H1 (cell line): ENCODE results near the gene SUCLG2. TPM values are rescaled to one million over a fixed set of nuclear protein-coding genes. Genes with fewer than 3 reads are reported as not detected.

Experiments
- CTCF ChIA-PET: fragments of 300-600 bp; sonication (Branson Sonifier 250); formaldehyde crosslinking; loops from one replicate; lab custom pipeline; 2021; ENCODE audit not compliant: partially characterized antibody; lab: Charles Lee
- POLR2A ChIA-PET: fragments of 300-600 bp; sonication (Branson Sonifier 250); formaldehyde crosslinking; loops from one replicate; lab custom pipeline; 2021; ENCODE audit warnings: inconsistent platforms; ENCODE audit not compliant: partially characterized antibody; lab: Charles Lee
- DNase-seq, 2 experiments: peaks; one replicate each; pipeline versions ENCODE4 v3.0.0 to v3.0.0-alpha.2; 2010 to 2022; ENCODE audit warnings: low spot score in 2 of 2, low read depth in 1 of 2, mixed read lengths in 1 of 2
- FAIRE-seq: peaks from 2 replicates; lab custom pipeline; 2011; peaks lifted over from hg19 to GRCh38; lab: Jason Lieb, UNC
- H2AFZ ChIP-seq: 2 replicates; pipeline ENCODE4 v1.8.1; 2012; ENCODE audit warnings: low read length, inconsistent platforms
- H2AK5ac ChIP-seq: 2 replicates; pipeline ENCODE4 v1.6.1; 2013; ENCODE audit warnings: low read depth, low read length
- H2BK120ac ChIP-seq: replicated peaks from 2 replicates; pipeline ENCODE3; 2013; ENCODE audit warnings: low read depth, low read length, inconsistent platforms
- H2BK12ac ChIP-seq: 2 replicates; pipeline ENCODE4 v1.6.1; 2013; ENCODE audit warnings: low read depth, low read length
- H2BK15ac ChIP-seq: 2 replicates; pipeline ENCODE4 v1.6.1; 2013; ENCODE audit warnings: low read length
- H2BK20ac ChIP-seq: 2 replicates; pipeline ENCODE4 v1.6.1; 2013; ENCODE audit warnings: low read length
- H2BK5ac ChIP-seq: 2 replicates; pipeline ENCODE4 v1.6.1; 2013; ENCODE audit warnings: low read depth, low read length
- H3K14ac ChIP-seq: 2 replicates; pipeline ENCODE4 v1.6.1; 2013; ENCODE audit warnings: inconsistent platforms; ENCODE audit not compliant: insufficient read length
- H3K18ac ChIP-seq: 2 replicates; pipeline ENCODE4 v1.6.1; 2013; ENCODE audit warnings: low read length; ENCODE audit errors: extremely low read depth
- H3K23ac ChIP-seq: 2 replicates; pipeline ENCODE4 v1.6.1; 2013; ENCODE audit warnings: inconsistent platforms; ENCODE audit not compliant: insufficient read length
- H3K23me2 ChIP-seq: 2 replicates; pipeline ENCODE4 v1.6.1; 2013; ENCODE audit warnings: low read depth, low read length
- H3K27ac ChIP-seq: 2 replicates; pipeline ENCODE4 v1.6.1; 2011; ENCODE audit warnings: low read depth, low read length, inconsistent platforms
- H3K27me3 ChIP-seq, 4 experiments: replicated peaks in 1 of 4; 1 replicate in 1 of 4; 2 replicates in 3 of 4; pipeline versions ENCODE4 v1.6.1 to v1.8.1; 2011 to 2013; ENCODE audit warnings: low read length in 3 of 4, mild to moderate bottlenecking in 3 of 4, inconsistent platforms in 2 of 4, mixed read lengths in 2 of 4, moderate library complexity in 1 of 4; ENCODE audit not compliant: control insufficient read depth in 3 of 4, insufficient read depth in 3 of 4; ENCODE audit errors: extremely low read depth in 1 of 4
- H3K36me3 ChIP-seq, 4 experiments: 2 replicates each; pipeline versions ENCODE4 v1.6.1 to v1.8.1; 2011 to 2013; ENCODE audit warnings: mild to moderate bottlenecking in 4 of 4, low read length in 3 of 4, moderate library complexity in 2 of 4, control low read depth in 1 of 4, inconsistent platforms in 1 of 4; ENCODE audit not compliant: insufficient read depth in 4 of 4, control insufficient read depth in 2 of 4
- H3K4ac ChIP-seq: replicated peaks from 2 replicates; pipeline ENCODE3; 2013; ENCODE audit warnings: low read length, low read depth, mixed read lengths, inconsistent platforms; ENCODE audit not compliant: insufficient read length
- H3K4me1 ChIP-seq, 4 experiments: replicated peaks in 1 of 4; 1 replicate in 1 of 4; 2 replicates in 3 of 4; pipeline versions ENCODE4 v1.6.1 to v1.8.1; 2011 to 2013; ENCODE audit warnings: low read length in 3 of 4, inconsistent platforms in 2 of 4, mixed read lengths in 1 of 4; ENCODE audit not compliant: insufficient read depth in 4 of 4, control insufficient read depth in 3 of 4
- H3K4me2 ChIP-seq, 2 experiments: 2 replicates each; pipeline versions ENCODE4 v1.6.1 to v1.8.1; 2011 to 2013; ENCODE audit warnings: low read depth in 2 of 2, low read length in 2 of 2, control low read depth in 1 of 2, inconsistent platforms in 1 of 2, mild to moderate bottlenecking in 1 of 2; ENCODE audit not compliant: insufficient read depth in 1 of 2
- H3K4me3 ChIP-seq, 4 experiments: fragments of 200-600, 300-600 bp in 1 of 4; sonication (generic), shearing (Covaris generic), sonication (Bioruptor Twin) in 1 of 4; 2 replicates each; pipeline versions ENCODE4 v1.5.1 to v1.8.1; 2011 to 2016; ENCODE audit warnings: low read length in 4 of 4, low read depth in 3 of 4, control low read depth in 2 of 4, inconsistent platforms in 2 of 4, mild to moderate bottlenecking in 2 of 4, mixed read lengths in 1 of 4, moderate library complexity in 1 of 4; ENCODE audit not compliant: insufficient read depth in 2 of 4; ENCODE audit errors: extremely low read depth in 1 of 4
- H3K56ac ChIP-seq: replicated peaks from 2 replicates; pipeline ENCODE3; 2013; ENCODE audit warnings: low read depth, mild to moderate bottlenecking, mixed read lengths, low read length, inconsistent platforms; ENCODE audit not compliant: insufficient read length
- H3K79me1 ChIP-seq: 2 replicates; pipeline ENCODE4 v1.6.1; 2013; ENCODE audit warnings: low read depth, low read length, control low read depth
- H3K79me2 ChIP-seq, 2 experiments: 2 replicates each; pipeline versions ENCODE4 v1.6.1 to v1.8.1; 2012 to 2013; ENCODE audit warnings: low read length in 2 of 2, mild to moderate bottlenecking in 2 of 2, inconsistent platforms in 1 of 2; ENCODE audit not compliant: insufficient read depth in 2 of 2, control insufficient read depth in 1 of 2
- H3K9ac ChIP-seq, 4 experiments: replicated peaks in 1 of 4; 1 replicate in 1 of 4; 2 replicates in 3 of 4; pipeline versions ENCODE4 v1.6.1 to v1.8.1; 2011 to 2013; ENCODE audit warnings: low read depth in 3 of 4, low read length in 3 of 4, control low read depth in 2 of 4, mild to moderate bottlenecking in 2 of 4, moderate library complexity in 2 of 4, inconsistent platforms in 1 of 4; ENCODE audit errors: extremely low read depth in 1 of 4
- H3K9me3 ChIP-seq, 2 experiments: 2 replicates each; pipeline versions ENCODE4 v1.6.1 to v1.8.1; 2012 to 2013; ENCODE audit warnings: mild to moderate bottlenecking in 2 of 2, moderate library complexity in 2 of 2, control low read depth in 1 of 2, inconsistent platforms in 1 of 2, low read depth in 1 of 2, low read length in 1 of 2, mixed read lengths in 1 of 2; ENCODE audit not compliant: insufficient read depth in 2 of 2
- H4K20me1 ChIP-seq, 2 experiments: replicated peaks in 1 of 2; 2 replicates each; pipeline versions ENCODE3 to v1.8.1; 2011 to 2013; ENCODE audit warnings: inconsistent platforms in 2 of 2, low read length in 2 of 2, mild to moderate bottlenecking in 1 of 2; ENCODE audit not compliant: insufficient read depth in 2 of 2, control insufficient read depth in 1 of 2
- H4K5ac ChIP-seq: 2 replicates; pipeline ENCODE4 v1.6.1; 2013; ENCODE audit warnings: low read length, low read depth, mixed read lengths, inconsistent platforms; ENCODE audit not compliant: insufficient read length
- H4K8ac ChIP-seq: 2 replicates; pipeline ENCODE4 v1.8.0; 2013; ENCODE audit warnings: mild to moderate bottlenecking, moderate library complexity, low read length, inconsistent platforms; ENCODE audit not compliant: insufficient read depth; ENCODE audit errors: extremely low read depth
- H4K91ac ChIP-seq: replicated peaks from 2 replicates; pipeline ENCODE3; 2013; ENCODE audit warnings: low read length, mixed read lengths, inconsistent platforms; ENCODE audit not compliant: insufficient read length
- BRCA1 ChIP-seq: IDR thresholded peaks from 2 replicates; pipeline ENCODE4 v1.6.1; 2012; ENCODE audit warnings: low read depth, low read length, improper control_type of control experiment
- EZH2 ChIP-seq: fragments of 200-600 bp; sonication (generic); IDR thresholded peaks from 2 replicates; pipeline ENCODE4 v1.7.1; 2012; ENCODE audit warnings: low read depth, mild to moderate bottlenecking, moderate library complexity, low read length, inconsistent platforms; ENCODE audit not compliant: severe bottlenecking
- GTF2F1 ChIP-seq: IDR thresholded peaks from 2 replicates; pipeline ENCODE4 v1.6.1; 2012; ENCODE audit warnings: low read depth, low read length, improper control_type of control experiment, borderline replicate concordance
- HDAC2 ChIP-seq, 2 experiments: fragments of 300-600 bp in 1 of 2; sonication (generic) in 1 of 2; IDR thresholded peaks; 2 replicates each; pipeline ENCODE4 v1.6.1; 2011 to 2012; ENCODE audit warnings: low read depth in 2 of 2, low read length in 2 of 2, mild to moderate bottlenecking in 2 of 2, moderate library complexity in 2 of 2, borderline replicate concordance in 1 of 2, inconsistent platforms in 1 of 2
- KDM4A ChIP-seq: IDR thresholded peaks from one replicate; pipeline ENCODE4 v1.7.1; 2012; ENCODE audit warnings: low read depth, mild to moderate bottlenecking, moderate library complexity, low read length, inconsistent platforms; ENCODE audit not compliant: severe bottlenecking
- NANOG ChIP-seq: IDR thresholded peaks from 2 replicates; pipeline ENCODE4 v1.6.1; 2011; ENCODE audit warnings: low read length, low read depth, mild to moderate bottlenecking, inconsistent platforms; ENCODE audit not compliant: insufficient read depth, poor library complexity, severe bottlenecking
- RAD21 ChIP-seq, 2 experiments: IDR thresholded peaks in 1 of 2; conservative IDR thresholded peaks in 1 of 2; 2 replicates each; pipeline ENCODE4 v1.6.1; 2011; ENCODE audit warnings: low read depth in 2 of 2, low read length in 2 of 2, improper control_type of control experiment in 1 of 2, inconsistent platforms in 1 of 2, mild to moderate bottlenecking in 1 of 2, moderate library complexity in 1 of 2
- SP1 ChIP-seq: IDR thresholded peaks from 2 replicates; pipeline ENCODE4 v1.6.1; 2011; ENCODE audit warnings: low read depth, low read length
- SUZ12 ChIP-seq: fragments of 200-600 bp; sonication (generic); IDR thresholded peaks from 2 replicates; pipeline ENCODE4 v1.6.1; 2012; ENCODE audit warnings: mild to moderate bottlenecking, inconsistent platforms, low read length, moderate library complexity, mixed read lengths
- TEAD4 ChIP-seq: IDR thresholded peaks from 2 replicates; pipeline ENCODE4 v1.6.1; 2012; ENCODE audit warnings: low read depth, low read length, inconsistent platforms, mixed read lengths
- YY1 ChIP-seq: IDR thresholded peaks from 2 replicates; pipeline ENCODE4 v1.6.1; 2011; ENCODE audit warnings: low read depth, mild to moderate bottlenecking, low read length
- WGBS, 2 experiments: shearing (Covaris generic) in 1 of 2; methylation state at CpG; one replicate each; pipeline versions ENCODE4 v1.1.6 to v1.1.7; 2013 to 2015; ENCODE audit warnings: low lambda C conversion rate in 2 of 2, mixed read lengths in 2 of 2, inconsistent platforms in 1 of 2, low coverage in 1 of 2, missing lambda C conversion rate in 1 of 2; ENCODE audit not compliant: insufficient replicate concordance in 2 of 2, insufficient coverage in 1 of 2, insufficient read length in 1 of 2; ENCODE audit errors: extremely low coverage in 1 of 2, missing lambda C conversion rate in 1 of 2; 5-methylcytosine and 5-hydroxymethylcytosine counted together
- polyA plus RNA-seq, 7 experiments: library from polyadenylated mRNA; depleted of rRNA in 3 of 7; stranded (reverse) in 5 of 7; unstranded in 2 of 7; fragments of >200 nt in 5 of 7; fragments of 200-250 nt in 2 of 7; gene quantifications; 1 replicate in 5 of 7; 2 replicates in 1 of 7; 4 replicates in 1 of 7; pipeline versions ENCODE4 v1.2.1 to v1.2.3, GENCODE V29; 2011 to 2013; ENCODE audit warnings: missing spikeins in 2 of 7, mixed read lengths in 2 of 7
- total RNA-seq: library from RNA; stranded (reverse); fragmentation: NEBNext Ultra II Directional; extraction: Animal tissue kit (Norgen Biotek cat#: 25700); gene quantifications from 2 replicates; pipeline ENCODE4 v1.2.1, GENCODE V29; 2021
- TF ChIP-seq, protein P1 (sequence below): IDR thresholded peaks from 2 replicates; pipeline ENCODE4 v1.6.1; 2012; ENCODE audit warnings: inconsistent platforms

Gene SUCLG2
- total and polyA plus RNA-seq, 2 of the 8 experiments (the other 6 are each of a cell fraction or from before 2014, with no cell fraction given) = 12.9 to 46.2 TPM

GRCh38 chr3:67617518-67617917 lies 36.9 kb downstream of the SUCLG2 start:
- Histone ChIP-seq H4K20me1 (no peaks in the 10 kb centered on the region), H3K9me3 (no peaks in the 10 kb centered on the region), H4K8ac (no peak overlapping the region), H3K18ac (no peak overlapping the region), H3K14ac (no peak overlapping the region), H3K4ac (no peak overlapping the region), H2BK20ac (no peak overlapping the region), H3K79me1 (no peaks in the 10 kb centered on the region), H2BK120ac (no peak overlapping the region), H3K56ac (no peak overlapping the region), H3K23me2 (no peaks in the 10 kb centered on the region), H4K91ac (no peak overlapping the region), H4K5ac (no peak overlapping the region), H3K79me2 (no peaks in the 10 kb centered on the region; a peak in 1 of 4 replicates), H3K36me3 (no peaks in the 10 kb centered on the region; a peak in 1 of 8 replicates), H2AK5ac (no peak overlapping the region), H3K23ac (no peak overlapping the region), H3K9ac (no peak overlapping the region), H2BK15ac (no peak overlapping the region), H3K27ac (no peak overlapping the region), H2BK12ac (no peak overlapping the region), H3K27me3 (no peaks in the 10 kb centered on the region), H3K4me3 (no peak overlapping the region), H2BK5ac (no peak overlapping the region), H3K4me1 (peaks cover 0 to 12% (median 2%) of the 10 kb centered on the region in 4 experiments; a peak in 3 of 7 replicates), H2AFZ (no peak overlapping the region), H3K4me2 (no peak overlapping the region)
- ChIA-PET POLR2A (no interaction called here), CTCF (no interaction called here)
- FAIRE-seq = no peak
- 93% methylated on average over 1 of the region's 1 CpG; no CpG with 5 or more reads in 1 of the 2 experiments for WGBS, 2 experiments
- DNase-seq = no peak
- TF ChIP-seq SP1 (no peak), GTF2F1 (no peak), TEAD4 (no peak), EZH2 (no peak), HDAC2 (IDR thresholded peaks at IDR 0.05; ENCODE audit: borderline replicate concordance in 1 of 2, low read depth in 2 of 2, low read length in 2 of 2) (no peak), KDM4A (no peak), NANOG (no peak), SUZ12 (no peak), BRCA1 (no peak), YY1 (no peak), RAD21 (IDR thresholded peaks at IDR 0.05 in 1 of 2, conservative IDR thresholded peaks at IDR 0.05 in 1 of 2; ENCODE audit: low read depth in 2 of 2, low read length in 2 of 2) (no peak)
- TF ChIP-seq, protein P1, sequence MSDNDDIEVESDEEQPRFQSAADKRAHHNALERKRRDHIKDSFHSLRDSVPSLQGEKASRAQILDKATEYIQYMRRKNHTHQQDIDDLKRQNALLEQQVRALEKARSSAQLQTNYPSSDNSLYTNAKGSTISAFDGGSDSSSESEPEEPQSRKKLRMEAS = no peak
